LNCaP clone FGC (cell line): ENCODE results near the gene NOXA1.

Experiments
- DNase-seq: peaks from one replicate; pipeline ENCODE4 v3.0.0-alpha.2; 2011; ENCODE audit warnings: low read depth
- H3K4me3 ChIP-seq: 2 replicates; pipeline ENCODE4 v1.5.1; 2011; ENCODE audit warnings: mild to moderate bottlenecking, low read depth, low read length, control low read depth
- TF ChIP-seq, protein P1 (sequence below): IDR thresholded peaks from 2 replicates; pipeline ENCODE4 v1.5.1; 2012; ENCODE audit warnings: mild to moderate bottlenecking; ENCODE audit not compliant: control insufficient read depth, insufficient read depth; ENCODE audit errors: extremely low read depth

NOXA1 gene

DNA sequence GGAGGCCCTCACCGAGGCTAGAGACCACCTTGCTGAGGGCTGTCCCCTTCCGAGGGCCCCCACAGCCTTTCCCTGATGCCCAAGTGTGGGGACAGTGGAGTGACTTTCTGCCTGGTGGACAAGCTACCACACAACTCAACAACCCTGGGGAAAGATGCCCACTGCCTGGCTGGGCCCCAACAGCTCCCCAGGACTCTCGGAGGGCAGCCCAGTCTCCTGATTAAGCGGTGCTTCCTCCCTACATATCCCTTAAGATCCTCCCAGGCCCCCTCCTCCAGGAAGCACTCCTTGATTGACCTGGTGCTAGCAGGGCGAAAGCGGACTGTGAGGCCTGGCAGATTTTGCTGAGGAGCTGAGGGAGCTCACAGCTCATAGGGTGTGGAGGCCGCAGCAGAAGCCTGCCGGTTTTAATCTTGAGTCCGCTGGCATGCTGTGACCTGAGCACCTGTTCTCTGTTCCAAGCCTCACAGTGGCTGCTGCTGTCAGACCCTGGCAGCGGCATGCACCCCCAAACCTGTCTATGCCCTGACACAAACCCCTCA, 33.7 kb downstream of the NOXA1 start:
- H3K4me3 ChIP-seq = no peak overlapping the region
- TF ChIP-seq, protein P1, sequence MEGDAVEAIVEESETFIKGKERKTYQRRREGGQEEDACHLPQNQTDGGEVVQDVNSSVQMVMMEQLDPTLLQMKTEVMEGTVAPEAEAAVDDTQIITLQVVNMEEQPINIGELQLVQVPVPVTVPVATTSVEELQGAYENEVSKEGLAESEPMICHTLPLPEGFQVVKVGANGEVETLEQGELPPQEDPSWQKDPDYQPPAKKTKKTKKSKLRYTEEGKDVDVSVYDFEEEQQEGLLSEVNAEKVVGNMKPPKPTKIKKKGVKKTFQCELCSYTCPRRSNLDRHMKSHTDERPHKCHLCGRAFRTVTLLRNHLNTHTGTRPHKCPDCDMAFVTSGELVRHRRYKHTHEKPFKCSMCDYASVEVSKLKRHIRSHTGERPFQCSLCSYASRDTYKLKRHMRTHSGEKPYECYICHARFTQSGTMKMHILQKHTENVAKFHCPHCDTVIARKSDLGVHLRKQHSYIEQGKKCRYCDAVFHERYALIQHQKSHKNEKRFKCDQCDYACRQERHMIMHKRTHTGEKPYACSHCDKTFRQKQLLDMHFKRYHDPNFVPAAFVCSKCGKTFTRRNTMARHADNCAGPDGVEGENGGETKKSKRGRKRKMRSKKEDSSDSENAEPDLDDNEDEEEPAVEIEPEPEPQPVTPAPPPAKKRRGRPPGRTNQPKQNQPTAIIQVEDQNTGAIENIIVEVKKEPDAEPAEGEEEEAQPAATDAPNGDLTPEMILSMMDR = no peak
- DNase-seq = no peak

DNA sequence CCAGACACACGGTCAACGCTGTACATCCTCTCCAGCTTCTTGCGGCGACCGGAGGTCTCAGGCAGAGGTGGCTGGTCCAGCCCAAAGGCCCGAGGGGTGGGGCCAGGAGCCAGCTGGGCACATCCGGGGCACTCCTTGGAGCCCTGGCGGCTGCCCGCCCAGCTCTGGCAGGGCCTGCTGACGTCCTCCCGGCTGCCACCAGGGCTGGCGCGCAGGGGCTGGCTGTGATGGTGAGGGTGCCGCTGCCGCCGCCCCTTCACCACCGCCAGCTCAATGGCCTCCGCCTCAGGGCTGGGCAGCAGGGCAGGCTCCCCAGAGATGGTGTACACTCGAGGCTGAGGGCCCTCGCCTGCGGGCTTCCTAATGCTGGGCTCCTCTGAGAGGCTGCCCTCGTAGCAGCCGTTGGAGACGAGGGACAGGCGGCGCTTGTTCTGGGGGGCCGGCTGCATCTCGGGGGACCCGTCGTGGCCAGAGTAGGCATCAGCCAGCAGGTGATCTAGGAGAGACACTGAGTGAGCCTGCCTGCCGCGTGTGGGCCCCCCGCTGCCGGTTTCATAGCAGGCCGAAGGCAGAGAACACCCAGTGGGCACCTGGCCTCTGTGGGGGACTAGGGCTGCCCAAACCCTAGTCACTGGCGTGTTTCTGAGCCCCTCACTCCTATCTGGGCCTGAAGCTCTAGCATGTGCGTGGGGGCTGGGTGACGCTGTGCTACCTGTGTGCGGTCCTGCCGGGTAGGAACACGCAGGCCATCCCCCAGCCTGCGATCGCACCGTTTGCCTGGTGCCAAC, 34.4 kb downstream of the NOXA1 start:
- TF ChIP-seq, protein P1 = no peak
- no peak for DNase-seq
- peak overlapping the region; percentile 69 for H3K4me3 ChIP-seq

DNA sequence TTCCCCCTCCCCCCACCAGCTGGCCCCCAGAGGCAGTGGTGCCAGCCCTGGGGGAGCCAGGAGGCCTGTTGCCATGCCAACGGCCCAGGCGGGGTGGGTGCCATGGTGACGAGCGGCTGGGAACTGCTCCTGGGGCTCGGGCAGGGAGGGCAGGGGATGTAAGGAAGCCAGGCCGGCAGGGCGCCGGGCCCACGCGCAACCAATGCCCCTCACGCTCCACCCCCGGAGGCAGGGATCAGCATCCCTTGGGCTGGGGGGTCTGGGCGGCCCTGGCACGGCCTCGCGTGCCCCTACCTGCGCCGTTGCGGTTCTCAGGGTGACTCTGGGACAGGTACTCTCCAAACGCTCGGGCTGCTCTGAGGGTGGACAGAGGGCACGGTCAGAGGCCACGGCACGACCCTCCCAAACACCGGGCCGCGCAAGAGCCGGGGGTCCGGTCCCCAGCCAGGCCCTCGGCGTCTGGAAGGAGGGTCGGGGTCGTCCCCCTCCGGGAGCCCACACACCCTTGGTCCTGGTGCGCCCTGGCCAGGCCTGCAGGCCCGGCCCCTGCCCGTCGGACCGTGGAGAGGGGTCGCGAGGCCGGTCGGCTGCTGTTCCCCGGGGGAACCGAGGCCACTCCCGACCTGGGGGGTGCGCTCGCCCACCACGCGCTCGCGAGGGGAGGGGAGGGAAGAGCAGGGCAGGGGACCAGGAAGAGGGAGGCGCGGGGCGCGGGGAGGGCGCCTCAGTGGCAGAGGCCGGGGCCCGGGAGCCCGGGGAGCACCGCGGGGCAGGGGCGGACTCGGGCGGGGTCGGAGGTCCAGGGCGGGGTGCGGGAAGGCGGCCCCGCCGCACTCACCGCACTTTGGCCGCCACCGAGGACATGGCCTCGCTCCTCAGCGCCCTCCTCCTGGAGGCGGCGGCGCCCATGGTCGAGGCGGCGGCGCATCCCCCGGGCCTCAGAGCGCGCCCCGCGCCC, 35.3 kb downstream of the NOXA1 start:
- TF ChIP-seq, protein P1 = no peak
- H3K4me3 ChIP-seq = peak overlapping the region; percentile 69
- no peak for DNase-seq

DNA sequence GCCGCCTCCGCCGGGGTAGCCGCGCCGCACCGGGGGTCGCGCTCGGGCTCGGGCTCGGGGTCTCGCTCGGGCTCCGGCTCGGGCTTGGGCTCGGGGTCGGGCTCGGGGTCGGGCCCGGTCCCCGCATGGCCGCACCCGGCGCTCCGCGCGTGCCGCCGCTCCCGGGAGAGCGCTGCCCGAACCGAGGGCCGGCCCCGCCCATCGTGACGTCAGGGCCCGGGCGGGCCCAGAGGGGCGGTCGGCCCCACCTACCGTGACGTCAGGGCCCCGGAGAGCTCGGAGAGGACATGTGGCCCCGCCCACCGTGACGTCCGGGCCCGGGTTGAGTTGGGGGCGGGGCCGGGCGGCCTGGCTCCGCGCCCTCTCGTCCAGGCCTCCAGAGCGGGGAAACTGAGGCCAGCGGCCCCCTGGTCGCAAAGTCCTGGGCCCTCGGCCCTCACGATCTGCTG, 36.0 kb downstream of the NOXA1 start, which contains the start of gene NSMF:
Gene NSMF (minus strand): TSS at position 183 of the 449 bp plus-strand sequence. CDS start 232 bp downstream, outside the sequence.
- TF ChIP-seq, protein P1 = no peak
- H3K4me3 ChIP-seq = peak within 1 kb of the TSS; percentile 69
- DNase-seq = peak; percentile 41

DNA sequence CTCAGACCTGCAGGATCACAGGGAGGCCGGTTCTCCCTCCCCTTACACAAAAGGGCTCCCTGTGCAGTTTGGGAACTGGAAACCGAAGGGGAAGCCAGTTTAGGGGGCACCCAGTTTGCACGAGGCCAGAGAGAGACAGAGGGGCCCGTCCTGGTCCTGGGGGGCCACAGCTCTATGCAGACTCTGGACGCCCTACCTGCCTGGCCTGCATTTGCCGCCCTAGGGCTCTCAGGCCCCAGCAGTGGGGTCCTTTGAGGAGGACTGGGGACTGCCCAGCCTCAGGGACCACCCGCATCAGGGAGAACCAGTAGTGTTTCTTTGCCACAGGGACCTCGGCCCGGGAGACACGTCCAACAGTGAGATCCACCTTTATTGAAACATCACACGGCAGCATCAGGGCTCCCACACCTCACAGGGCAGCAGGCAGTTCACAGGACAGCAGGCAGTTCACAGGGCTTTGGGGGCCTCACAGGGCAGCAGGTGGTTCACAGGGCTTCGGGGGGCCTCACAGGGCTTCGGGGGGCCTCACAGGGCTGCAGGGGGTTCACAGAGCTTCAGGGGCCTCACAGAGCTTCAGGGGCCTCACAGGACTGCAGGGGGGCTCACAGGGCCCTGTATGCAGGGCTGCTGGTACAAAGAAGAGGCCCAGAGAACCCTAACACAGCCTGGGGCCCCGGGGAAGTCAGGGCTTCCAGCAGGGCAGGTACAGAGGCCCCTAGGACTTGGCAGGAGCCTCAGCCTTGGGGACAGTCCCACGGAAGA, 36.6 kb downstream of the NOXA1 start:
- peak overlapping the region; percentile 11; the same call in 1 of the 2 replicates for H3K4me3 ChIP-seq
- TF ChIP-seq, protein P1 = no peak
- DNase-seq = no peak
